Keratinocyte (primary cell): Measurements from ENCODE around the gene MYBPHL.

Source experiments
- CTCF ChIP-seq, 3 experiments: IDR thresholded peaks in 1 of 3; conservative IDR thresholded peaks in 1 of 3; optimal IDR thresholded peaks in 1 of 3; 2 replicates in 2 of 3; 3 replicates in 1 of 3; pipeline versions ENCODE3 to v1.5.1; 2011; ENCODE audit warnings: low read length in 3 of 3, mild to moderate bottlenecking in 3 of 3, moderate library complexity in 2 of 3, control low read depth in 1 of 3, inconsistent platforms in 1 of 3; ENCODE audit not compliant: insufficient read depth in 2 of 3; ENCODE audit errors: extremely low read depth in 1 of 3
- EZH2 ChIP-seq: IDR thresholded peaks from one replicate; pipeline ENCODE4 v1.6.1; 2012; ENCODE audit warnings: inconsistent platforms, mild to moderate bottlenecking, low read length, moderate library complexity

GRCh38 chr1:109327285-109327684 lies 20.5 kb upstream of the MYBPHL start:
- no peak for TF ChIP-seq CTCF (optimal IDR thresholded peaks at IDR 0.05 in 1 of 3, IDR thresholded peaks at IDR 0.05 in 1 of 3, conservative IDR thresholded peaks at IDR 0.05 in 1 of 3; ENCODE audit: extremely low read depth in 1 of 3, insufficient read depth in 2 of 3, low read length in 3 of 3)
- TF ChIP-seq EZH2: no peak
